ENCODE results near the gene ARHGEF4.

ARHGEF4 gene

GRCh38 chr2:130883496-130883895, 46.8 kb downstream of the ARHGEF4 start:
- H3K4me3 ChIP-seq (ENCODE audit: low read length): no peak overlapping the region
- no peak for DNase-seq (ENCODE audit: low read depth)
- TF ChIP-seq CTCF (IDR thresholded peaks at IDR 0.05; ENCODE audit: insufficient read depth, low read depth, low read length, missing control alignments): no peak

- no peak for TF ChIP-seq CTCF (IDR thresholded peaks at IDR 0.05; ENCODE audit: insufficient read depth, low read depth, low read length, missing control alignments)
- no peak for DNase-seq (ENCODE audit: low read depth)
- no peak overlapping the region for H3K4me3 ChIP-seq (ENCODE audit: low read length)
Observed at GRCh38 chr2:130884013-130884412, 47.3 kb downstream of the ARHGEF4 start.

GRCh38 chr2:130884503-130884902, 47.8 kb downstream of the ARHGEF4 start:
- no peak overlapping the region for H3K4me3 ChIP-seq (ENCODE audit: low read length)
- TF ChIP-seq CTCF (IDR thresholded peaks at IDR 0.05; ENCODE audit: insufficient read depth, low read depth, low read length, missing control alignments): peak; percentile 12
- DNase-seq (ENCODE audit: low read depth): no peak

- no peak for DNase-seq (ENCODE audit: low read depth)
- H3K4me3 ChIP-seq (ENCODE audit: low read length): no peak overlapping the region
- no peak for TF ChIP-seq CTCF (IDR thresholded peaks at IDR 0.05; ENCODE audit: insufficient read depth, low read depth, low read length, missing control alignments)
Observed at GRCh38 chr2:130887643-130888042, 50.9 kb downstream of the ARHGEF4 start.

GRCh38 chr2:130890941-130891669, 54.4 kb downstream of the ARHGEF4 start:
- H3K4me3 ChIP-seq (ENCODE audit: low read length): no peak overlapping the region
- DNase-seq (ENCODE audit: low read depth): peak; percentile 79
- no peak for TF ChIP-seq CTCF (IDR thresholded peaks at IDR 0.05; ENCODE audit: insufficient read depth, low read depth, low read length, missing control alignments)

GRCh38 chr2:130891966-130892365, 55.3 kb downstream of the ARHGEF4 start:
- DNase-seq (ENCODE audit: low read depth): no peak
- no peak overlapping the region for H3K4me3 ChIP-seq (ENCODE audit: low read length)
- TF ChIP-seq CTCF (IDR thresholded peaks at IDR 0.05; ENCODE audit: insufficient read depth, low read depth, low read length, missing control alignments): no peak
